ENCODE results near the gene ASMT. TPM values are rescaled to one million over a fixed set of nuclear protein-coding genes. Genes with fewer than 3 reads are reported as not detected.

Gene ASMT
- total RNA-seq, 5 donors from 2014 or later (not counting 1 experiment from before 2014, with no cell fraction given): 0.98 TPM; not detected in 4

GRCh38 chrX:1582686-1583437, 32.0 kb upstream of the ASMT start:
- Mint-ChIP-seq H3K27me3 (no peaks in the 10 kb centered on the region), H3K4me1 (peaks cover 26 to 40% (median 30%) of the 10 kb centered on the region in 3 donors), H3K36me3 (no peaks in the 10 kb centered on the region), H3K4me3 (peak overlapping the region; percentile 46 to 53 (median 52)), H3K27ac (peak overlapping the region; percentile 81 to 89), H3K9me3 (no peaks in the 10 kb centered on the region)
- no peaks in the 10 kb centered on the region for H3K27me3 ChIP-seq (replicated peaks in 1 of 2; ENCODE audit: control insufficient read depth in 2 of 2, extremely low read depth in 1 of 2, insufficient read depth in 2 of 2, low read length in 1 of 2)
- H3K4me3 ChIP-seq (ENCODE audit: control insufficient read depth in 1 of 2, extremely low read depth in 1 of 2, low read length in 1 of 2): no peak overlapping the region
- DNase-seq (peak in 5 of 35 experiments; percentile 26 to 80 (median 40)), ATAC-seq (replicated peaks in 1 of 4) (peak; percentile 59 to 93 (median 80))
- 63% methylated on average over 18 of the region's 27 CpGs for WGBS (ENCODE audit: insufficient coverage)
- ChIA-PET POLR2A (no interaction called here), CTCF (no interaction called here)
- H3K36me3 ChIP-seq (ENCODE audit: control insufficient read depth in 2 of 2, extremely low read depth in 1 of 2, insufficient read depth in 1 of 2, low read length in 1 of 2): no peaks in the 10 kb centered on the region
- H3K4me1 ChIP-seq (ENCODE audit: control insufficient read depth in 1 of 2, extremely low read depth in 1 of 2, insufficient read depth in 2 of 2, low read length in 2 of 2): peaks cover 10 to 30% of the 10 kb centered on the region in 2 experiments
- no peaks in the 10 kb centered on the region for H3K9me3 ChIP-seq
- H3K27ac ChIP-seq (ENCODE audit: low read length): peak overlapping the region; percentile 52

GRCh38 chrX:1584237-1585011, 30.4 kb upstream of the ASMT start:
- Histone ChIP-seq H3K36me3 (ENCODE audit: control insufficient read depth in 2 of 2, extremely low read depth in 1 of 2, insufficient read depth in 1 of 2, low read length in 1 of 2) (no peaks in the 10 kb centered on the region), H3K27ac (ENCODE audit: low read length) (no peak overlapping the region), H3K4me3 (ENCODE audit: control insufficient read depth in 1 of 2, extremely low read depth in 1 of 2, low read length in 1 of 2) (no peak overlapping the region), H3K27me3 (replicated peaks in 1 of 2; ENCODE audit: control insufficient read depth in 2 of 2, extremely low read depth in 1 of 2, insufficient read depth in 2 of 2, low read length in 1 of 2) (no peaks in the 10 kb centered on the region), H3K9me3 (no peaks in the 10 kb centered on the region), H3K4me1 (ENCODE audit: control insufficient read depth in 1 of 2, extremely low read depth in 1 of 2, insufficient read depth in 2 of 2, low read length in 2 of 2) (peaks cover 4 to 16% of the 10 kb centered on the region in 2 experiments)
- no peaks in the 10 kb centered on the region for H3K9me3 Mint-ChIP-seq
- no peak overlapping the region for H3K27ac Mint-ChIP-seq
- H3K27me3 Mint-ChIP-seq: no peaks in the 10 kb centered on the region
- H3K36me3 Mint-ChIP-seq: no peaks in the 10 kb centered on the region
- ATAC-seq (replicated peaks in 1 of 4) (no peak), DNase-seq (peak in 1 of 35 experiments; percentile 0)
- H3K4me3 Mint-ChIP-seq: no peak overlapping the region
- CTCF ChIA-PET: no interaction called here
- peaks cover 26 to 40% (median 32%) of the 10 kb centered on the region in 3 donors for H3K4me1 Mint-ChIP-seq
- WGBS (ENCODE audit: insufficient coverage): 88% methylated on average over 1 of the region's 8 CpGs
- POLR2A ChIA-PET: no interaction called here

GRCh38 chrX:1587161-1587560, 27.7 kb upstream of the ASMT start:
- Mint-ChIP-seq H3K4me1 (peaks cover 21 to 33% (median 23%) of the 10 kb centered on the region in 3 donors), H3K27me3 (no peaks in the 10 kb centered on the region), H3K36me3 (no peaks in the 10 kb centered on the region), H3K4me3 (no peak overlapping the region), H3K9me3 (no peaks in the 10 kb centered on the region), H3K27ac (peak overlapping the region; percentile 61 to 62)
- H3K4me1 ChIP-seq (ENCODE audit: control insufficient read depth in 1 of 2, extremely low read depth in 1 of 2, insufficient read depth in 2 of 2, low read length in 2 of 2): peaks cover 3 to 18% of the 10 kb centered on the region in 2 experiments
- no peaks in the 10 kb centered on the region for H3K36me3 ChIP-seq (ENCODE audit: control insufficient read depth in 2 of 2, extremely low read depth in 1 of 2, insufficient read depth in 1 of 2, low read length in 1 of 2)
- H3K27me3 ChIP-seq (replicated peaks in 1 of 2; ENCODE audit: control insufficient read depth in 2 of 2, extremely low read depth in 1 of 2, insufficient read depth in 2 of 2, low read length in 1 of 2): no peaks in the 10 kb centered on the region
- no peak overlapping the region for H3K4me3 ChIP-seq (ENCODE audit: control insufficient read depth in 1 of 2, extremely low read depth in 1 of 2, low read length in 1 of 2)
- H3K27ac ChIP-seq (ENCODE audit: low read length): no peak overlapping the region
- no peaks in the 10 kb centered on the region for H3K9me3 ChIP-seq
- ATAC-seq (replicated peaks in 1 of 4): no peak
- ChIA-PET CTCF (no interaction called here), POLR2A (no interaction called here)
- WGBS (ENCODE audit: insufficient coverage): 72% methylated on average over 4 of the region's 5 CpGs
- DNase-seq: no peak

- H3K27ac ChIP-seq (ENCODE audit: low read length): no peak overlapping the region
- H3K9me3 ChIP-seq: no peaks in the 10 kb centered on the region
- H3K27me3 ChIP-seq (replicated peaks in 1 of 2; ENCODE audit: control insufficient read depth in 2 of 2, extremely low read depth in 1 of 2, insufficient read depth in 2 of 2, low read length in 1 of 2): no peaks in the 10 kb centered on the region
- DNase-seq (no peak), ATAC-seq (replicated peaks in 1 of 4) (no peak)
- peak overlapping the region; percentile 76 to 78 for H3K27ac Mint-ChIP-seq
- H3K4me1 Mint-ChIP-seq: peaks cover 25 to 35% (median 29%) of the 10 kb centered on the region in 3 donors
- no peaks in the 10 kb centered on the region for H3K9me3 Mint-ChIP-seq
- H3K4me3 ChIP-seq (ENCODE audit: control insufficient read depth in 1 of 2, extremely low read depth in 1 of 2, low read length in 1 of 2): no peak overlapping the region
- H3K27me3 Mint-ChIP-seq: no peaks in the 10 kb centered on the region
- H3K36me3 ChIP-seq (ENCODE audit: control insufficient read depth in 2 of 2, extremely low read depth in 1 of 2, insufficient read depth in 1 of 2, low read length in 1 of 2): peaks cover 5 to 15% of the 10 kb centered on the region in 2 donors
- CTCF ChIA-PET: no interaction called here
- POLR2A ChIA-PET: no interaction called here
- no peak overlapping the region for H3K4me3 Mint-ChIP-seq
- H3K36me3 Mint-ChIP-seq: peaks cover 10% of the 10 kb centered on the region
- peaks cover 5 to 29% of the 10 kb centered on the region in 2 experiments for H3K4me1 ChIP-seq (ENCODE audit: control insufficient read depth in 1 of 2, extremely low read depth in 1 of 2, insufficient read depth in 2 of 2, low read length in 2 of 2)
- 100% methylated on average over 1 of the region's 12 CpGs for WGBS (ENCODE audit: insufficient coverage)
These were observed 25.3 kb upstream of the ASMT start for GRCh38 chrX:1589356-1590130.

- H3K4me3 Mint-ChIP-seq: peak within 1 kb of the TSS; percentile 88 to 91 (median 90)
- H3K4me3 ChIP-seq (ENCODE audit: control insufficient read depth in 1 of 2, extremely low read depth in 1 of 2, low read length in 1 of 2): peak within 1 kb of the TSS; percentile 71 to 87
- 0% methylated on average over 57 of the region's 66 CpGs for WGBS (ENCODE audit: insufficient coverage)
- peaks cover 5 to 39% of the 10 kb centered on the region in 2 experiments for H3K4me1 ChIP-seq (ENCODE audit: control insufficient read depth in 1 of 2, extremely low read depth in 1 of 2, insufficient read depth in 2 of 2, low read length in 2 of 2)
- ATAC-seq (replicated peaks in 1 of 4) (peak; percentile 91 to 95 (median 94)), DNase-seq (peak; percentile 90 to 100 (median 95))
- peaks cover 23% of the 10 kb centered on the region for H3K36me3 Mint-ChIP-seq
- H3K36me3 ChIP-seq (ENCODE audit: control insufficient read depth in 2 of 2, extremely low read depth in 1 of 2, insufficient read depth in 1 of 2, low read length in 1 of 2): peaks cover 5 to 31% of the 10 kb centered on the region in 2 donors
- CTCF ChIA-PET: no interaction called here
- peak within 1 kb of the TSS; percentile 84 to 89 for H3K27ac Mint-ChIP-seq
- H3K9me3 ChIP-seq: no peaks in the 10 kb centered on the region
- H3K27me3 Mint-ChIP-seq: no peaks in the 10 kb centered on the region
- H3K4me1 Mint-ChIP-seq: peaks cover 25 to 48% (median 41%) of the 10 kb centered on the region in 3 donors
- H3K27ac ChIP-seq (ENCODE audit: low read length): peak within 1 kb of the TSS; percentile 69
- H3K27me3 ChIP-seq (replicated peaks in 1 of 2; ENCODE audit: control insufficient read depth in 2 of 2, extremely low read depth in 1 of 2, insufficient read depth in 2 of 2, low read length in 1 of 2): no peaks in the 10 kb centered on the region
- no peaks in the 10 kb centered on the region for H3K9me3 Mint-ChIP-seq
- POLR2A ChIA-PET: no interaction called here
These were observed 23.6 kb upstream of the ASMT start, which contains the start of gene AKAP17A for GRCh38 chrX:1591102-1591862. AKAP17A (plus strand) TSS chrX:1591604; CDS start chrX:1593463, 1,859 bp downstream.
